ENCODE results near the gene UBL3. TPM values are rescaled to one million over a fixed set of nuclear protein-coding genes. Genes with fewer than 3 reads are reported as not detected.

The UBL3 gene
- total RNA-seq, 4 donors from 2014 or later, result 27.8 to 32.4 (median 29.4) TPM

- Histone ChIP-seq H3K27ac (no peak overlapping the region), H3K36me3 (no peaks in the 10 kb centered on the region), H3K4me3 (no peak overlapping the region), H3K27me3 (no peaks in the 10 kb centered on the region), H3K9me3 (no peaks in the 10 kb centered on the region), H3K4me1 (no peaks in the 10 kb centered on the region)
- in situ Hi-C loops (cut with MboI; ENCODE audit: low sequenced_read_pairs in 4 of 4) (no loop called here), intact Hi-C loops (cut with DNase I; ENCODE audit: low total_unique reads) (no loop called here)
- ATAC-seq (peak in 1 of 2 donors; percentile 56), DNase-seq (no peak)
- TF ChIP-seq CTCF (IDR thresholded peaks at IDR 0.05 in 4 of 5, conservative IDR thresholded peaks at IDR 0.05 in 1 of 5), result no peak
- no peak for TF ChIP-seq POLR2A (IDR thresholded peaks at IDR 0.05)
Measured at GRCh38 chr13:29859971-29860370, 9.6 kb upstream of the UBL3 start.

GRCh38 chr13:29858667-29859066, 8.2 kb upstream of the UBL3 start:
- DNase-seq (no peak), ATAC-seq (no peak)
- in situ Hi-C loops (cut with MboI; ENCODE audit: low sequenced_read_pairs in 4 of 4) (no loop called here), intact Hi-C loops (cut with DNase I; ENCODE audit: low total_unique reads) (no loop called here)
- Histone ChIP-seq H3K27ac (no peak overlapping the region), H3K27me3 (no peaks in the 10 kb centered on the region), H3K9me3 (no peaks in the 10 kb centered on the region), H3K36me3 (no peaks in the 10 kb centered on the region), H3K4me3 (no peak overlapping the region), H3K4me1 (no peaks in the 10 kb centered on the region)
- TF ChIP-seq POLR2A (IDR thresholded peaks at IDR 0.05) (no peak), CTCF (IDR thresholded peaks at IDR 0.05 in 4 of 5, conservative IDR thresholded peaks at IDR 0.05 in 1 of 5) (no peak)

- Histone ChIP-seq H3K4me1 (no peaks in the 10 kb centered on the region), H3K27me3 (no peaks in the 10 kb centered on the region), H3K27ac (no peak overlapping the region), H3K36me3 (no peaks in the 10 kb centered on the region), H3K4me3 (no peak overlapping the region), H3K9me3 (no peaks in the 10 kb centered on the region)
- TF ChIP-seq POLR2A (IDR thresholded peaks at IDR 0.05) (no peak), CTCF (IDR thresholded peaks at IDR 0.05 in 4 of 5, conservative IDR thresholded peaks at IDR 0.05 in 1 of 5) (no peak)
- no peak for ATAC-seq
- no peak for DNase-seq
- intact Hi-C loops (cut with DNase I; ENCODE audit: low total_unique reads), result no loop called here
- in situ Hi-C loops (cut with MboI; ENCODE audit: low sequenced_read_pairs in 4 of 4), result no loop called here
Measured at GRCh38 chr13:29858231-29858630, 7.8 kb upstream of the UBL3 start.

- intact Hi-C loops (cut with DNase I; ENCODE audit: low total_unique reads), result no loop called here
- TF ChIP-seq CTCF (IDR thresholded peaks at IDR 0.05 in 4 of 5, conservative IDR thresholded peaks at IDR 0.05 in 1 of 5), result no peak
- TF ChIP-seq POLR2A (IDR thresholded peaks at IDR 0.05), result no peak
- H3K27me3 ChIP-seq, result no peaks in the 10 kb centered on the region
- no peak overlapping the region for H3K27ac ChIP-seq
- in situ Hi-C loops (cut with MboI; ENCODE audit: low sequenced_read_pairs in 4 of 4), result no loop called here
- no peaks in the 10 kb centered on the region for H3K4me1 ChIP-seq
- no peak for ATAC-seq
- no peak overlapping the region for H3K4me3 ChIP-seq
- H3K36me3 ChIP-seq, result no peaks in the 10 kb centered on the region
- no peak for DNase-seq
- H3K9me3 ChIP-seq, result no peaks in the 10 kb centered on the region
Measured at GRCh38 chr13:29857085-29857484, 6.7 kb upstream of the UBL3 start.

- H3K36me3 ChIP-seq, result no peaks in the 10 kb centered on the region
- H3K4me1 ChIP-seq, result no peaks in the 10 kb centered on the region
- intact Hi-C loops (cut with DNase I; ENCODE audit: low total_unique reads), result no loop called here
- no peaks in the 10 kb centered on the region for H3K9me3 ChIP-seq
- in situ Hi-C loops (cut with MboI; ENCODE audit: low sequenced_read_pairs in 4 of 4), result no loop called here
- no peak for ATAC-seq
- H3K27ac ChIP-seq, result no peak overlapping the region
- no peak for DNase-seq
- no peak overlapping the region for H3K4me3 ChIP-seq
- TF ChIP-seq CTCF (IDR thresholded peaks at IDR 0.05 in 4 of 5, conservative IDR thresholded peaks at IDR 0.05 in 1 of 5) (no peak), POLR2A (IDR thresholded peaks at IDR 0.05) (no peak)
- H3K27me3 ChIP-seq, result no peaks in the 10 kb centered on the region
Measured at GRCh38 chr13:29856426-29856825, 6.0 kb upstream of the UBL3 start.
